ENCODE data around the gene FNDC3B.

GRCh38 chr3:172107403-172107802 is 68.0 kb downstream of the FNDC3B start:
- TF ChIP-seq THRB (CRISPR knock-in tag; conservative IDR thresholded peaks at IDR 0.05) (no peak), NRF1 (conservative IDR thresholded peaks at IDR 0.05 in 1 of 2, IDR thresholded peaks at IDR 0.05 in 1 of 2) (no peak), YY1 (IDR thresholded peaks at IDR 0.05; ENCODE audit: borderline replicate concordance in 1 of 3, control insufficient read depth in 1 of 3, extremely low read depth in 1 of 3, insufficient read depth in 3 of 3, insufficient read length in 1 of 3, insufficient replicate concordance in 2 of 3, low read depth in 1 of 3, low read length in 2 of 3) (no peak), PHF8 (IDR thresholded peaks at IDR 0.05; ENCODE audit: borderline replicate concordance, low read length) (no peak), ZHX1 (conservative IDR thresholded peaks at IDR 0.05; ENCODE audit: low read length) (no peak), MYC (IDR thresholded peaks at IDR 0.05; ENCODE audit: low read depth, low read length) (no peak), MYC (CRISPR knock-in tag; IDR thresholded peaks at IDR 0.05; ENCODE audit: borderline replicate concordance, low read depth) (no peak), HINFP (tag; conservative IDR thresholded peaks at IDR 0.05; ENCODE audit: low read depth) (no peak), JUN (IDR thresholded peaks at IDR 0.05; ENCODE audit: borderline replicate concordance, low read depth, low read length) (no peak), JUN (CRISPR knock-in tag; IDR thresholded peaks at IDR 0.05; ENCODE audit: borderline replicate concordance) (no peak)
